Liver (tissue), 3 donors: Measurements from ENCODE around the gene SH3BP5.

Experiments
- ATF3 ChIP-seq: IDR thresholded peaks from 2 replicates; pipeline ENCODE4 v1.6.1; 2016; ENCODE audit warnings: antibody characterized with exemption
- GABPA ChIP-seq, 2 donors: IDR thresholded peaks in 1 of 2; conservative IDR thresholded peaks in 1 of 2; 2 replicates each; pipeline ENCODE4 v1.6.1; 2016; ENCODE audit warnings: antibody characterized with exemption in 2 of 2, mild to moderate bottlenecking in 1 of 2, moderate library complexity in 1 of 2
- HNF4A ChIP-seq, 2 donors: conservative IDR thresholded peaks; 2 replicates each; pipeline ENCODE4 v1.6.1; 2016; ENCODE audit warnings: antibody characterized with exemption in 2 of 2, mild to moderate bottlenecking in 2 of 2
- HNF4G ChIP-seq: IDR thresholded peaks from 2 replicates; pipeline ENCODE4 v1.6.1; 2016; ENCODE audit warnings: antibody characterized with exemption
- RAD21 ChIP-seq, 2 donors: IDR thresholded peaks; 2 replicates each; pipeline ENCODE4 v1.6.1; 2016; ENCODE audit warnings: antibody characterized with exemption in 2 of 2, mild to moderate bottlenecking in 2 of 2
- REST ChIP-seq: IDR thresholded peaks from 2 replicates; pipeline ENCODE4 v1.6.1; 2016; ENCODE audit warnings: antibody characterized with exemption, mild to moderate bottlenecking
- TAF1 ChIP-seq: conservative IDR thresholded peaks from 2 replicates; pipeline ENCODE4 v1.6.1; 2016; ENCODE audit warnings: antibody characterized with exemption, mild to moderate bottlenecking
- YY1 ChIP-seq: IDR thresholded peaks from 2 replicates; pipeline ENCODE4 v1.6.1; 2016; ENCODE audit warnings: antibody characterized with exemption, mild to moderate bottlenecking
- ZBTB33 ChIP-seq: IDR thresholded peaks from 2 replicates; pipeline ENCODE4 v1.6.1; 2016; ENCODE audit warnings: antibody characterized with exemption
- TF ChIP-seq, protein P1 (sequence below): fragments of 150-350 bp; IDR thresholded peaks from 2 replicates; pipeline ENCODE4 v1.5.1; 2017; ENCODE audit warnings: improper control_type of control experiment, low read depth, low read length; ENCODE audit not compliant: missing input control
- donor health status: healthy.
- donor health status: healthy.

GRCh38 chr3:15350141-15350540 is 17.8 kb upstream of the SH3BP5 start:
- TF ChIP-seq YY1 (no peak), ATF3 (no peak), HNF4A (conservative IDR thresholded peaks at IDR 0.05) (no peak), GABPA (IDR thresholded peaks at IDR 0.05 in 1 of 2, conservative IDR thresholded peaks at IDR 0.05 in 1 of 2) (no peak), RAD21 (IDR thresholded peaks at IDR 0.05) (no peak), TAF1 (no peak), REST (no peak), HNF4G (no peak), ZBTB33 (no peak)
- TF ChIP-seq, protein P1, sequence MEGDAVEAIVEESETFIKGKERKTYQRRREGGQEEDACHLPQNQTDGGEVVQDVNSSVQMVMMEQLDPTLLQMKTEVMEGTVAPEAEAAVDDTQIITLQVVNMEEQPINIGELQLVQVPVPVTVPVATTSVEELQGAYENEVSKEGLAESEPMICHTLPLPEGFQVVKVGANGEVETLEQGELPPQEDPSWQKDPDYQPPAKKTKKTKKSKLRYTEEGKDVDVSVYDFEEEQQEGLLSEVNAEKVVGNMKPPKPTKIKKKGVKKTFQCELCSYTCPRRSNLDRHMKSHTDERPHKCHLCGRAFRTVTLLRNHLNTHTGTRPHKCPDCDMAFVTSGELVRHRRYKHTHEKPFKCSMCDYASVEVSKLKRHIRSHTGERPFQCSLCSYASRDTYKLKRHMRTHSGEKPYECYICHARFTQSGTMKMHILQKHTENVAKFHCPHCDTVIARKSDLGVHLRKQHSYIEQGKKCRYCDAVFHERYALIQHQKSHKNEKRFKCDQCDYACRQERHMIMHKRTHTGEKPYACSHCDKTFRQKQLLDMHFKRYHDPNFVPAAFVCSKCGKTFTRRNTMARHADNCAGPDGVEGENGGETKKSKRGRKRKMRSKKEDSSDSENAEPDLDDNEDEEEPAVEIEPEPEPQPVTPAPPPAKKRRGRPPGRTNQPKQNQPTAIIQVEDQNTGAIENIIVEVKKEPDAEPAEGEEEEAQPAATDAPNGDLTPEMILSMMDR: no peak
